SK-N-SH (cell line): ENCODE measurements around the gene NCAN. TPM values are rescaled to one million over a fixed set of nuclear protein-coding genes. Genes with fewer than 3 reads are reported as not detected.

Experiments
- CTCF ChIA-PET: fragments of 300-600, 350-600 bp; formaldehyde crosslinking; extraction: SDS; loops from one replicate; lab custom pipeline; 2021; lab: Yijun Ruan, JAX
- POLR2A ChIA-PET: fragments of 350-600 bp; sonication (Branson Sonifier 250); formaldehyde crosslinking; extraction: SDS; loops from one replicate; lab custom pipeline; 2020; ENCODE audit warnings: antibody characterized with exemption, inconsistent platforms; lab: Yijun Ruan, JAX
- DNase-seq: peaks from one replicate; pipeline ENCODE4 v3.0.0; 2012
- H2AFZ ChIP-seq: fragments of 200-600 bp; sonication (generic); 2 replicates; pipeline ENCODE4 v1.8.1; 2016; ENCODE audit warnings: antibody characterized with exemption, mild to moderate bottlenecking, low read depth
- H3F3A ChIP-seq: fragments of 200-600 bp; sonication (generic); replicated peaks from 2 replicates; pipeline ENCODE3; 2016; ENCODE audit warnings: antibody characterized with exemption, mild to moderate bottlenecking; ENCODE audit not compliant: insufficient read depth
- H3K27ac ChIP-seq, 2 experiments: fragments of 200-500 bp in 1 of 2; fragments of 200-600 bp in 1 of 2; sonication (Bioruptor generic) in 1 of 2; sonication (generic), shearing (Covaris generic) in 1 of 2; 2 replicates each; pipeline versions ENCODE4 v1.5.1 to v1.6.1; 2014 to 2016; ENCODE audit warnings: low read depth in 2 of 2, inconsistent platforms in 1 of 2, low read length in 1 of 2, mild to moderate bottlenecking in 1 of 2, mixed read lengths in 1 of 2
- H3K27me3 ChIP-seq: fragments of 200-600 bp; sonication (generic), shearing (Covaris generic); 2 replicates; pipeline ENCODE4 v1.6.1; 2016; ENCODE audit warnings: mixed run types; ENCODE audit not compliant: insufficient read depth
- H3K36me3 ChIP-seq, 2 experiments: fragments of 200-500 bp in 1 of 2; fragments of 200-600 bp in 1 of 2; sonication (Bioruptor generic) in 1 of 2; sonication (generic) in 1 of 2; replicated peaks in 1 of 2; 2 replicates each; pipeline versions ENCODE3 to v1.5.1; 2014 to 2016; ENCODE audit warnings: low read length in 1 of 2, mild to moderate bottlenecking in 1 of 2; ENCODE audit not compliant: insufficient read depth in 2 of 2, control insufficient read depth in 1 of 2
- H3K4me1 ChIP-seq, 2 experiments: fragments of 200-500 bp in 1 of 2; fragments of 200-600 bp in 1 of 2; sonication (Bioruptor generic) in 1 of 2; sonication (generic), shearing (Covaris generic) in 1 of 2; 2 replicates each; pipeline versions ENCODE4 v1.5.1 to v1.6.1; 2014 to 2016; ENCODE audit warnings: low read depth in 1 of 2, low read length in 1 of 2, mixed run types in 1 of 2; ENCODE audit not compliant: insufficient read depth in 2 of 2, control insufficient read depth in 1 of 2
- H3K4me2 ChIP-seq: fragments of 200-600 bp; sonication (generic), shearing (Covaris generic); 2 replicates; pipeline ENCODE4 v1.6.1; 2017; ENCODE audit warnings: mixed run types
- H3K4me3 ChIP-seq, 2 experiments: fragments of 200-500 bp in 1 of 2; fragments of 200-600 bp in 1 of 2; sonication (Bioruptor generic) in 1 of 2; sonication (generic), shearing (Covaris generic) in 1 of 2; 2 replicates each; pipeline versions ENCODE4 v1.5.1 to v1.8.1; 2014 to 2016; ENCODE audit warnings: low read depth in 2 of 2, inconsistent platforms in 1 of 2, low read length in 1 of 2, mild to moderate bottlenecking in 1 of 2, mixed read lengths in 1 of 2, moderate library complexity in 1 of 2
- H3K79me2 ChIP-seq: fragments of 200-600 bp; sonication (generic); 2 replicates; pipeline ENCODE4 v1.8.1; 2017; ENCODE audit warnings: mild to moderate bottlenecking; ENCODE audit not compliant: insufficient read depth
- H3K9ac ChIP-seq: fragments of 200-600 bp; sonication (generic); 2 replicates; pipeline ENCODE4 v1.6.1; 2017; ENCODE audit warnings: mixed run types
- H3K9me2 ChIP-seq: fragments of 200-600 bp; sonication (generic); 2 replicates; pipeline ENCODE4 v1.6.1; 2017; ENCODE audit warnings: mixed run types
- H3K9me3 ChIP-seq: fragments of 200-600 bp; sonication (generic); 2 replicates; pipeline ENCODE4 v1.6.1; 2017; ENCODE audit warnings: mixed run types, mild to moderate bottlenecking, moderate library complexity
- H4K20me1 ChIP-seq: fragments of 200-600 bp; sonication (generic); 2 replicates; pipeline ENCODE4 v1.6.1; 2017; ENCODE audit warnings: mild to moderate bottlenecking, mixed run types; ENCODE audit not compliant: insufficient read depth
- CHD2 ChIP-seq: fragments of 150-350 bp; IDR thresholded peaks from 2 replicates; pipeline ENCODE4 v1.6.1; 2018; ENCODE audit warnings: low read length; ENCODE audit not compliant: partially characterized antibody
- CTCF ChIP-seq: fragments of 200-600 bp; sonication (generic); IDR thresholded peaks from 2 replicates; pipeline ENCODE4 v1.6.1; 2017; ENCODE audit warnings: antibody characterized with exemption, mild to moderate bottlenecking, moderate library complexity
- EP300 ChIP-seq, 2 experiments: IDR thresholded peaks; 2 replicates each; pipeline versions ENCODE4 v1.4.0 to v1.6.1; 2012; ENCODE audit warnings: borderline replicate concordance in 1 of 2, low read depth in 1 of 2, low read length in 1 of 2
- FOSL2 ChIP-seq: IDR thresholded peaks from 2 replicates; pipeline ENCODE4 v1.4.0; 2012; ENCODE audit warnings: low read depth, mild to moderate bottlenecking, moderate library complexity, borderline replicate concordance
- FOXJ3 ChIP-seq: sonication (generic); formaldehyde crosslinking; IDR thresholded peaks from 2 replicates; pipeline ENCODE4 v1.5.1; 2020; ENCODE audit warnings: mild to moderate bottlenecking, missing genetic modification reagents
- FOXM1 ChIP-seq: IDR thresholded peaks from 2 replicates; pipeline ENCODE4 v1.4.0; 2012; ENCODE audit warnings: low read depth, mild to moderate bottlenecking
- IRF3 ChIP-seq: fragments of 150-350 bp; IDR thresholded peaks from 2 replicates; pipeline ENCODE4 v1.6.1; 2016; ENCODE audit warnings: mild to moderate bottlenecking, low read depth, low read length
- MAX ChIP-seq: IDR thresholded peaks from 2 replicates; pipeline ENCODE4 v1.4.0; 2012; ENCODE audit warnings: low read depth
- NRF1 ChIP-seq: IDR thresholded peaks from 2 replicates; pipeline ENCODE4 v1.6.1; 2012; ENCODE audit warnings: low read depth, mild to moderate bottlenecking, low read length
- POLR2AphosphoS5 ChIP-seq: IDR thresholded peaks from 2 replicates; pipeline ENCODE4 v1.6.1; 2012; ENCODE audit warnings: low read depth, low read length
- RAD21 ChIP-seq: IDR thresholded peaks from 2 replicates; pipeline ENCODE4 v1.6.1; 2012; ENCODE audit warnings: mild to moderate bottlenecking, low read length
- RCOR1 ChIP-seq: fragments of 150-350 bp; IDR thresholded peaks from 2 replicates; pipeline ENCODE4 v1.6.1; 2017; ENCODE audit warnings: antibody characterized with exemption, low read length
- RXRA ChIP-seq: IDR thresholded peaks from 2 replicates; pipeline ENCODE4 v1.4.0; 2012; ENCODE audit warnings: low read depth, mild to moderate bottlenecking, borderline replicate concordance
- WGBS: methylation state at CpG from one replicate; pipeline ENCODE4 v1.1.6; 2017; ENCODE audit warnings: low lambda C conversion rate; 5-methylcytosine and 5-hydroxymethylcytosine counted together
- polyA plus RNA-seq, 3 experiments: library from polyadenylated mRNA; depleted of rRNA; stranded (reverse); fragments of >200 nt; gene quantifications; 2 replicates each; pipeline ENCODE4 v1.2.3, GENCODE V29; 2012
- TF ChIP-seq, protein P1 (sequence below): IDR thresholded peaks from 2 replicates; pipeline ENCODE4 v1.4.0; 2012; ENCODE audit warnings: low read depth, borderline replicate concordance
- TF ChIP-seq, protein P2 (sequence below): IDR thresholded peaks from 2 replicates; pipeline ENCODE4 v1.6.1; 2012; ENCODE audit warnings: mild to moderate bottlenecking, low read depth, low read length, moderate library complexity

The NCAN gene
- polyA plus RNA-seq, 1 of the 3 experiments (the other 2 are of a cell fraction), result 0.03 TPM

DNA sequence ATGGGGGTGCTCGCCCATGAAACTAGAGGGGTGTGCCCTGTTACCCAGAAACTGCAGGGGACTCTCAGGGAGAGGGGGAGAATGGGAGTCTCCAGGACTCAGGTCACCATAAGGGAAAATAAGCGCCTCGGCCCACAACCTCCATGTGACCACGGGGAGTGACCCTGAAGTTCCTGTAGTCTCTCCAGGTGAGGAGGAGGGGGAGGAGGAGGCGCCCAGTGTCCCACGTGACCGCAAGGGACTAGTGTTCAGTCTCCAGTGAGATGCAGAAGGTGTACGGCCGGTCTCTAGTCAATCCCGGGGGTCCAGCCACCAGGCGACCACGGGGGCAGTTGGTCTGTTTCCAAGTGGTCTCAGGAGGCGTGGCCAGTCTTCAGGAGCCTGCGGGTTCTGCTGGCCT, 45.4 kb downstream of the NCAN start (continued):
- TF ChIP-seq RCOR1 (no peak), NRF1 (no peak)

- peaks cover 13% of the 10 kb centered on the region; the same call in 1 of the 2 replicates for H3K27me3 ChIP-seq
- H3K9me2 ChIP-seq, result no peaks in the 10 kb centered on the region
- no peaks in the 10 kb centered on the region for H3K9me3 ChIP-seq
- H3K27ac ChIP-seq, result no peak overlapping the region
- ChIA-PET CTCF (no interaction called here), POLR2A (no interaction called here)
- H3K4me1 ChIP-seq, result no peaks in the 10 kb centered on the region; a peak in 1 of 4 replicates
- H4K20me1 ChIP-seq, result no peaks in the 10 kb centered on the region
- H3K4me2 ChIP-seq, result no peak overlapping the region
- WGBS, result 89% methylated on average over 28 of the region's 72 CpGs
- H3K79me2 ChIP-seq, result no peaks in the 10 kb centered on the region
- H3K36me3 ChIP-seq, result no peaks in the 10 kb centered on the region
- no peaks in the 10 kb centered on the region for H3F3A ChIP-seq
- DNase-seq, result no peak
- H3K4me3 ChIP-seq, result no peak overlapping the region
- no peak overlapping the region for H3K9ac ChIP-seq
- TF ChIP-seq FOXJ3 (no peak), FOXM1 (no peak), RAD21 (no peak), IRF3 (no peak), MAX (no peak), POLR2AphosphoS5 (no peak), EP300 (IDR thresholded peaks at IDR 0.05; ENCODE audit: borderline replicate concordance in 1 of 2, low read depth in 1 of 2, low read length in 1 of 2) (no peak), RXRA (no peak)
- TF ChIP-seq, protein P1, sequence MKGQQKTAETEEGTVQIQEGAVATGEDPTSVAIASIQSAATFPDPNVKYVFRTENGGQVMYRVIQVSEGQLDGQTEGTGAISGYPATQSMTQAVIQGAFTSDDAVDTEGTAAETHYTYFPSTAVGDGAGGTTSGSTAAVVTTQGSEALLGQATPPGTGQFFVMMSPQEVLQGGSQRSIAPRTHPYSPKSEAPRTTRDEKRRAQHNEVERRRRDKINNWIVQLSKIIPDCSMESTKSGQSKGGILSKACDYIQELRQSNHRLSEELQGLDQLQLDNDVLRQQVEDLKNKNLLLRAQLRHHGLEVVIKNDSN, result no peak
- no peak overlapping the region for H2AFZ ChIP-seq
These were observed 46.3 kb downstream of the NCAN start for GRCh38 chr19:19257836-19258588.

GRCh38 chr19:19258589-19259338, 47.0 kb downstream of the NCAN start:
- Histone ChIP-seq H3K4me1 (no peaks in the 10 kb centered on the region; a peak in 1 of 4 replicates), H2AFZ (no peak overlapping the region), H3K4me2 (no peak overlapping the region), H4K20me1 (no peaks in the 10 kb centered on the region), H3K27me3 (peaks cover 12% of the 10 kb centered on the region; the same call in 1 of the 2 replicates), H3K4me3 (no peak overlapping the region), H3K9me3 (no peaks in the 10 kb centered on the region), H3K36me3 (no peaks in the 10 kb centered on the region), H3F3A (no peaks in the 10 kb centered on the region), H3K9ac (no peak overlapping the region), H3K9me2 (no peaks in the 10 kb centered on the region), H3K79me2 (no peaks in the 10 kb centered on the region), H3K27ac (no peak overlapping the region)
- ChIA-PET POLR2A (no interaction called here), CTCF (interaction anchor here (1.2 kb wide), 1 partner anchor 12 kb away, joined by 3 read pairs; no protein-coding TSS in a partner anchor)
- 72% methylated on average over 12 of the region's 41 CpGs for WGBS
- no peak for DNase-seq
- TF ChIP-seq, protein P2, sequence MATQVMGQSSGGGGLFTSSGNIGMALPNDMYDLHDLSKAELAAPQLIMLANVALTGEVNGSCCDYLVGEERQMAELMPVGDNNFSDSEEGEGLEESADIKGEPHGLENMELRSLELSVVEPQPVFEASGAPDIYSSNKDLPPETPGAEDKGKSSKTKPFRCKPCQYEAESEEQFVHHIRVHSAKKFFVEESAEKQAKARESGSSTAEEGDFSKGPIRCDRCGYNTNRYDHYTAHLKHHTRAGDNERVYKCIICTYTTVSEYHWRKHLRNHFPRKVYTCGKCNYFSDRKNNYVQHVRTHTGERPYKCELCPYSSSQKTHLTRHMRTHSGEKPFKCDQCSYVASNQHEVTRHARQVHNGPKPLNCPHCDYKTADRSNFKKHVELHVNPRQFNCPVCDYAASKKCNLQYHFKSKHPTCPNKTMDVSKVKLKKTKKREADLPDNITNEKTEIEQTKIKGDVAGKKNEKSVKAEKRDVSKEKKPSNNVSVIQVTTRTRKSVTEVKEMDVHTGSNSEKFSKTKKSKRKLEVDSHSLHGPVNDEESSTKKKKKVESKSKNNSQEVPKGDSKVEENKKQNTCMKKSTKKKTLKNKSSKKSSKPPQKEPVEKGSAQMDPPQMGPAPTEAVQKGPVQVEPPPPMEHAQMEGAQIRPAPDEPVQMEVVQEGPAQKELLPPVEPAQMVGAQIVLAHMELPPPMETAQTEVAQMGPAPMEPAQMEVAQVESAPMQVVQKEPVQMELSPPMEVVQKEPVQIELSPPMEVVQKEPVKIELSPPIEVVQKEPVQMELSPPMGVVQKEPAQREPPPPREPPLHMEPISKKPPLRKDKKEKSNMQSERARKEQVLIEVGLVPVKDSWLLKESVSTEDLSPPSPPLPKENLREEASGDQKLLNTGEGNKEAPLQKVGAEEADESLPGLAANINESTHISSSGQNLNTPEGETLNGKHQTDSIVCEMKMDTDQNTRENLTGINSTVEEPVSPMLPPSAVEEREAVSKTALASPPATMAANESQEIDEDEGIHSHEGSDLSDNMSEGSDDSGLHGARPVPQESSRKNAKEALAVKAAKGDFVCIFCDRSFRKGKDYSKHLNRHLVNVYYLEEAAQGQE, result no peak
- no peak for TF ChIP-seq CHD2
- no peak for TF ChIP-seq FOSL2
- TF ChIP-seq MAX, result no peak
- no peak for TF ChIP-seq RXRA
- no peak for TF ChIP-seq CTCF
